ENCODE data around the gene APOF. TPM values are rescaled to one million over a fixed set of nuclear protein-coding genes. Genes with fewer than 3 reads are reported as not detected.

APOF gene
- total RNA-seq, 2 donors from 2014 or later, result not detected

DNA sequence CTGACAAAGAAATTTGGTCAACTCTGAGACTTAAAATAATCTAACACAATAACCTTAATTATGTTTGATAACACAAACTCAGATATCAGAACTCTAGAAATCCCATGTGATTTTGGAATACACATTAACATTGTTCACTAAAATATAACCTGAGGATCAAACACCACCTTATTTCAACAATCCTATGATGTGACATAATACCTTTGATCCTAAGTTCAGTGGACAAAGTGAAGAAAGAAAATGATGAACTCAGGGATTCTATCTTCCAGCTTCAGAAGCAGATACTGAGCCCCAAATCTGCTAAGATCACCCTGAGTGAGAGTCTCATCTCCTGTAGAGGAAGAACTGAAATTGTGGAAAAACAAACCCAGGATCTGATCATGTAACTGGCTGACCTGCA is 35.7 kb upstream of the APOF start:
- H3K27me3 Mint-ChIP-seq (ENCODE audit: insufficient read depth), result peaks cover 2% of the 10 kb centered on the region
- peaks cover 28% of the 10 kb centered on the region for H3K9me3 Mint-ChIP-seq
- no peak overlapping the region for H3K4me3 Mint-ChIP-seq
- no peak for DNase-seq
- Histone ChIP-seq H3K4me1 (ENCODE audit: control insufficient read depth, insufficient read depth, low read length) (no peaks in the 10 kb centered on the region), H3K9ac (ENCODE audit: extremely low read depth, low read length, poor library complexity, severe bottlenecking) (no peak overlapping the region), H3K27ac (ENCODE audit: low read depth, low read length) (no peak overlapping the region), H3K36me3 (ENCODE audit: control insufficient read depth, insufficient read depth, low read length) (no peaks in the 10 kb centered on the region), H3K9me3 (ENCODE audit: control insufficient read depth, low read length) (peaks cover 6% of the 10 kb centered on the region), H3K27me3 (ENCODE audit: control insufficient read depth, insufficient read depth, low read length, poor library complexity, severe bottlenecking) (no peaks in the 10 kb centered on the region), H3K4me3 (ENCODE audit: low read length) (no peak overlapping the region)
- no peak overlapping the region for H3K27ac Mint-ChIP-seq
- no peaks in the 10 kb centered on the region for H3K4me1 Mint-ChIP-seq
- TF ChIP-seq, protein P1, sequence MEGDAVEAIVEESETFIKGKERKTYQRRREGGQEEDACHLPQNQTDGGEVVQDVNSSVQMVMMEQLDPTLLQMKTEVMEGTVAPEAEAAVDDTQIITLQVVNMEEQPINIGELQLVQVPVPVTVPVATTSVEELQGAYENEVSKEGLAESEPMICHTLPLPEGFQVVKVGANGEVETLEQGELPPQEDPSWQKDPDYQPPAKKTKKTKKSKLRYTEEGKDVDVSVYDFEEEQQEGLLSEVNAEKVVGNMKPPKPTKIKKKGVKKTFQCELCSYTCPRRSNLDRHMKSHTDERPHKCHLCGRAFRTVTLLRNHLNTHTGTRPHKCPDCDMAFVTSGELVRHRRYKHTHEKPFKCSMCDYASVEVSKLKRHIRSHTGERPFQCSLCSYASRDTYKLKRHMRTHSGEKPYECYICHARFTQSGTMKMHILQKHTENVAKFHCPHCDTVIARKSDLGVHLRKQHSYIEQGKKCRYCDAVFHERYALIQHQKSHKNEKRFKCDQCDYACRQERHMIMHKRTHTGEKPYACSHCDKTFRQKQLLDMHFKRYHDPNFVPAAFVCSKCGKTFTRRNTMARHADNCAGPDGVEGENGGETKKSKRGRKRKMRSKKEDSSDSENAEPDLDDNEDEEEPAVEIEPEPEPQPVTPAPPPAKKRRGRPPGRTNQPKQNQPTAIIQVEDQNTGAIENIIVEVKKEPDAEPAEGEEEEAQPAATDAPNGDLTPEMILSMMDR (conservative IDR thresholded peaks at IDR 0.05), result no peak
- no peaks in the 10 kb centered on the region for H3K36me3 Mint-ChIP-seq (ENCODE audit: low read depth)

DNA sequence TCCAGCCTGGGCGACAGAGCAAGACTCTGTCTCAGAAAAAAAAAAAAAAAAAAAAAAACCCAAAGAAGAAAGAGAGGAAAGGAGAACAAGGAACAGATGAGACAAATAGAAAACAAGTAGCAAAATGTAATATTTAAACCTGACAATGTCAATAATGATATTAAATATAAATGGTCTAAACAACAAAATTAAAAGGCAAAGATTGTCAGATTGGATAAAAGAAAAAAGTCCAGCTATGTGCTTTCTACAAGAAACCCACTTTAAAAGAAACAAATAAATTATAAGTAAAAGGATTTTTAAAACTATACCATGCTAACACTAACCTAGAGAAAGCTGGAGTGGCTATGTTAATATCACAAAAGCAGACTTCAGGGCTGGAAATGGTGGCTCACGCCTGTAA is 29.7 kb upstream of the APOF start:
- Mint-ChIP-seq H3K27ac (no peak overlapping the region), H3K9me3 (peaks cover 16% of the 10 kb centered on the region), H3K4me1 (peaks cover 3% of the 10 kb centered on the region), H3K27me3 (ENCODE audit: insufficient read depth) (no peaks in the 10 kb centered on the region), H3K4me3 (no peak overlapping the region), H3K36me3 (ENCODE audit: low read depth) (no peaks in the 10 kb centered on the region)
- WGBS, 2 experiments (ENCODE audit: insufficient coverage in 1 of 2, insufficient read length in 1 of 2), result 86 to 90% methylated on average over 1 of the region's 2 CpGs
- TF ChIP-seq, protein P1 (conservative IDR thresholded peaks at IDR 0.05), result no peak
- no peaks in the 10 kb centered on the region for H3K9me3 ChIP-seq (ENCODE audit: control insufficient read depth, low read length)
- no peak overlapping the region for H3K4me3 ChIP-seq (ENCODE audit: low read length)
- no peaks in the 10 kb centered on the region for H3K4me1 ChIP-seq (ENCODE audit: control insufficient read depth, insufficient read depth, low read length)
- H3K36me3 ChIP-seq (ENCODE audit: control insufficient read depth, insufficient read depth, low read length), result no peaks in the 10 kb centered on the region
- no peaks in the 10 kb centered on the region for H3K27me3 ChIP-seq (ENCODE audit: control insufficient read depth, insufficient read depth, low read length, poor library complexity, severe bottlenecking)
- no peak overlapping the region for H3K9ac ChIP-seq (ENCODE audit: extremely low read depth, low read length, poor library complexity, severe bottlenecking)
- no peak overlapping the region for H3K27ac ChIP-seq (ENCODE audit: low read depth, low read length)
- no peak for DNase-seq

DNA sequence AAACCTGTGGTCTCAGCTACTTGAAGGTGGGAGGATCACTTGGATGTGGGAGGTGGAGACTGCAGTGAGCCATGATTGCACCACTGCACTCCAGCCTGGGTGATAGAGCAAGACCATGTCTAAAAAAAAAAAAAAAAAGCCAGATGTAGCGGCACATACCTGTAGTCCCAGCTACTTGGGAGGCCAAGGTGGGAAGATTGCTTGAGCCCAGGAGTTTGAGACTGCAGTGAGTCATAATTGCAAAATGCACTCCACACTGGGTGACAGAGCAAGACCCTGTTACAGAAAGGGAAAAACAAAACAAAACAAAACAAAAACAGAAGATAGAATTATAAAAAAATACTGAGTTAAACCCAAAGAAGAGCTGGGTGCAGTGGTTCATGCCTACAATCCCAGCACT is 29.1 kb upstream of the APOF start:
- TF ChIP-seq, protein P1 (conservative IDR thresholded peaks at IDR 0.05), result no peak
- Histone ChIP-seq H3K27ac (ENCODE audit: low read depth, low read length) (no peak overlapping the region), H3K9ac (ENCODE audit: extremely low read depth, low read length, poor library complexity, severe bottlenecking) (no peak overlapping the region), H3K9me3 (ENCODE audit: control insufficient read depth, low read length) (no peaks in the 10 kb centered on the region), H3K27me3 (ENCODE audit: control insufficient read depth, insufficient read depth, low read length, poor library complexity, severe bottlenecking) (no peaks in the 10 kb centered on the region), H3K4me3 (ENCODE audit: low read length) (no peak overlapping the region), H3K36me3 (ENCODE audit: control insufficient read depth, insufficient read depth, low read length) (no peaks in the 10 kb centered on the region), H3K4me1 (ENCODE audit: control insufficient read depth, insufficient read depth, low read length) (no peaks in the 10 kb centered on the region)
- Mint-ChIP-seq H3K4me1 (peaks cover 7% of the 10 kb centered on the region), H3K9me3 (peaks cover 16% of the 10 kb centered on the region), H3K36me3 (ENCODE audit: low read depth) (no peaks in the 10 kb centered on the region), H3K27me3 (ENCODE audit: insufficient read depth) (no peaks in the 10 kb centered on the region), H3K4me3 (no peak overlapping the region), H3K27ac (no peak overlapping the region)
- WGBS, 2 experiments (ENCODE audit: insufficient coverage in 1 of 2, insufficient read length in 1 of 2), result 100% methylated on average over 1 of the region's 1 CpG; no CpG with 5 or more reads in 1 of the 2 experiments
- DNase-seq, result no peak
